Measurements from ENCODE around the gene PHLDA1.

GRCh38 chr12:76078748-76079147 is 47.2 kb upstream of the PHLDA1 start:
- TF ChIP-seq HDAC2 (CRISPR knock-in tag; IDR thresholded peaks at IDR 0.05) (no peak), ZNF317 (CRISPR knock-in tag; IDR thresholded peaks at IDR 0.05) (no peak), MTA3 (CRISPR knock-in tag; IDR thresholded peaks at IDR 0.05) (no peak)
- TF ChIP-seq, protein P1, sequence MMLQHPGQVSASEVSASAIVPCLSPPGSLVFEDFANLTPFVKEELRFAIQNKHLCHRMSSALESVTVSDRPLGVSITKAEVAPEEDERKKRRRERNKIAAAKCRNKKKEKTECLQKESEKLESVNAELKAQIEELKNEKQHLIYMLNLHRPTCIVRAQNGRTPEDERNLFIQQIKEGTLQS (CRISPR knock-in tag; IDR thresholded peaks at IDR 0.05): no peak
- TF ChIP-seq, protein P2, sequence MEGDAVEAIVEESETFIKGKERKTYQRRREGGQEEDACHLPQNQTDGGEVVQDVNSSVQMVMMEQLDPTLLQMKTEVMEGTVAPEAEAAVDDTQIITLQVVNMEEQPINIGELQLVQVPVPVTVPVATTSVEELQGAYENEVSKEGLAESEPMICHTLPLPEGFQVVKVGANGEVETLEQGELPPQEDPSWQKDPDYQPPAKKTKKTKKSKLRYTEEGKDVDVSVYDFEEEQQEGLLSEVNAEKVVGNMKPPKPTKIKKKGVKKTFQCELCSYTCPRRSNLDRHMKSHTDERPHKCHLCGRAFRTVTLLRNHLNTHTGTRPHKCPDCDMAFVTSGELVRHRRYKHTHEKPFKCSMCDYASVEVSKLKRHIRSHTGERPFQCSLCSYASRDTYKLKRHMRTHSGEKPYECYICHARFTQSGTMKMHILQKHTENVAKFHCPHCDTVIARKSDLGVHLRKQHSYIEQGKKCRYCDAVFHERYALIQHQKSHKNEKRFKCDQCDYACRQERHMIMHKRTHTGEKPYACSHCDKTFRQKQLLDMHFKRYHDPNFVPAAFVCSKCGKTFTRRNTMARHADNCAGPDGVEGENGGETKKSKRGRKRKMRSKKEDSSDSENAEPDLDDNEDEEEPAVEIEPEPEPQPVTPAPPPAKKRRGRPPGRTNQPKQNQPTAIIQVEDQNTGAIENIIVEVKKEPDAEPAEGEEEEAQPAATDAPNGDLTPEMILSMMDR (CRISPR knock-in tag; IDR thresholded peaks at IDR 0.05): no peak
